Panc1 (cell line): ENCODE results near the gene GCN1. TPM values are rescaled to one million over a fixed set of nuclear protein-coding genes. Genes with fewer than 3 reads are reported as not detected.

Experiments used
- ATAC-seq: fragments of 200-7000 bp; cut with Tn5 transposase; 2 replicates; pipeline ENCODE4 v1.9.1; 2020; ENCODE audit warnings: mild to moderate bottlenecking, moderate library complexity
- BruUV-seq: library from RNA; stranded (reverse); fragments of 400-500 nt; replicated peaks from 2 replicates; lab custom pipeline; 2021; lab: Mats Ljungman, UMichigan
- CTCF ChIA-PET: fragments of 300-600 bp; sonication (Branson Sonifier 250); formaldehyde crosslinking; loops from one replicate; lab custom pipeline; 2022; ENCODE audit warnings: antibody characterized with exemption; lab: Charles Lee
- POLR2A ChIA-PET: fragments of 300-600 bp; sonication (Branson Sonifier 250); formaldehyde crosslinking; loops from one replicate; lab custom pipeline; 2022; ENCODE audit warnings: antibody characterized with exemption; lab: Charles Lee
- DNase-seq: peaks from one replicate; pipeline ENCODE4 v3.0.0-alpha.2; 2010; ENCODE audit warnings: low read depth, low spot score
- H3K27ac ChIP-seq: 2 replicates; pipeline ENCODE4 v1.5.1; 2011; ENCODE audit warnings: mild to moderate bottlenecking, low read length, inconsistent platforms
- H3K27me3 ChIP-seq: fragments of 200-500 bp; sonication (Bioruptor generic); 2 replicates; pipeline ENCODE4 v1.6.0; 2014; ENCODE audit warnings: low read length, inconsistent platforms; ENCODE audit not compliant: control insufficient read depth, insufficient read depth
- H3K36me3 ChIP-seq: fragments of 200-500 bp; sonication (Bioruptor generic); 2 replicates; pipeline ENCODE4 v1.5.1; 2014; ENCODE audit warnings: inconsistent platforms, mild to moderate bottlenecking, low read length, moderate library complexity; ENCODE audit not compliant: control insufficient read depth, insufficient read depth
- H3K4me1 ChIP-seq: 2 replicates; pipeline ENCODE4 v1.5.1; 2011; ENCODE audit warnings: inconsistent platforms, mild to moderate bottlenecking, low read length, moderate library complexity; ENCODE audit not compliant: control insufficient read depth, insufficient read depth
- H3K4me3 ChIP-seq, 2 experiments: 2 replicates each; pipeline ENCODE4 v1.5.1; 2011 to 2012; ENCODE audit warnings: low read depth in 2 of 2, low read length in 2 of 2, mild to moderate bottlenecking in 2 of 2, inconsistent platforms in 1 of 2, moderate library complexity in 1 of 2
- H3K9me3 ChIP-seq: fragments of 200-500 bp; sonication (Bioruptor generic); 2 replicates; pipeline ENCODE4 v1.5.1; 2014; ENCODE audit warnings: low read depth, mild to moderate bottlenecking, inconsistent platforms, low read length, moderate library complexity; ENCODE audit not compliant: control insufficient read depth, insufficient read depth
- CTCF ChIP-seq: fragments of 450-650 bp; IDR thresholded peaks from 2 replicates; pipeline ENCODE4 v1.5.1; 2017; ENCODE audit warnings: mild to moderate bottlenecking
- POLR2AphosphoS5 ChIP-seq: IDR thresholded peaks from 2 replicates; pipeline ENCODE4 v1.6.1; 2012; ENCODE audit warnings: mild to moderate bottlenecking, low read depth, low read length, moderate library complexity
- REST ChIP-seq, 2 experiments: IDR thresholded peaks; 2 replicates each; pipeline ENCODE4 v1.6.1; 2011 to 2012; ENCODE audit warnings: low read depth in 2 of 2, control low read depth in 1 of 2, low read length in 1 of 2, mild to moderate bottlenecking in 1 of 2, moderate library complexity in 1 of 2; ENCODE audit not compliant: insufficient read depth in 1 of 2
- SIN3A ChIP-seq: IDR thresholded peaks from 2 replicates; pipeline ENCODE4 v1.6.1; 2012; ENCODE audit warnings: low read depth, mild to moderate bottlenecking, low read length, moderate library complexity, borderline replicate concordance; ENCODE audit not compliant: insufficient read depth
- TCF7L2 ChIP-seq: IDR thresholded peaks from 2 replicates; pipeline ENCODE4 v1.6.1; 2011; ENCODE audit warnings: mild to moderate bottlenecking, low read depth, low read length, inconsistent platforms
- in situ Hi-C: cut with HindIII; loops from 2 replicates; pipeline ENCODE4 v1.10.0; 2016; ENCODE audit warnings: low sequenced_read_pairs, low pct_unique_long_range_greater_than_20kb
- intact Hi-C: fragments of 100-400 bp; cut with micrococcal nuclease; formaldehyde crosslinking; loops from one replicate; pipeline ENCODE4 v1.10.0; 2022; ENCODE audit not compliant: unreplicated experiment
- total RNA-seq: library from RNA; stranded (reverse); gene quantifications from one replicate; pipeline ENCODE4 v1.2.1, GENCODE V29; 2021; ENCODE audit not compliant: unreplicated experiment

The GCN1 gene
- total RNA-seq, 1 experiment from 2014 or later = 175 TPM

DNA sequence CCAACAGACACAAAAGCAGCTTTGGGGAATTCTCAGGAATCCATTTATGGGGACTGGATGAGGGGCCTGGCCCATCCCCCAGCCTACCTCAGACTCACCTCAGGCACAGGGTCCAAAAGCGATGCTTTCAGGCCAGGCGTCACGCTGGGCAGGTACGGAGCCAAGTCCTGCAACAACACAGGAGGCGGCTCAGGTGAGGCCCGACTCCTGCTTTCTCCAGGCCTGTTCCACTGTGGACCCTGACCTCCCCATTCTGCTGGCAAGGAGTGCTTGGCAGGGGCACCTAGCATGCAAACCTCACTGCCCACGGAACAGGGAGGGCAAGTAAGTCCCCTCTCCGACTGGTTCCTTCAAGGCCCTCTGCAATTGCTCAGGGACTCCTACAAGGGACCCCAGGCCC lies 49.4 kb downstream of the GCN1 start:
- ChIA-PET CTCF (no interaction called here), POLR2A (no interaction called here)
- TF ChIP-seq REST (IDR thresholded peaks at IDR 0.05; ENCODE audit: insufficient read depth in 1 of 2, low read depth in 2 of 2, low read length in 1 of 2) (no peak), POLR2AphosphoS5 (no peak), TCF7L2 (no peak), CTCF (no peak), SIN3A (no peak)
- intact Hi-C loops = no loop called here
- no peak overlapping the region for H3K27ac ChIP-seq
- in situ Hi-C loops = no loop called here
- DNase-seq (no peak), ATAC-seq (no peak)
- H3K36me3 ChIP-seq = peaks cover 33% of the 10 kb centered on the region
- no peaks in the 10 kb centered on the region for H3K27me3 ChIP-seq
- no peaks in the 10 kb centered on the region for H3K4me1 ChIP-seq
- no peak overlapping the region for H3K4me3 ChIP-seq
- no TSS peak for BruUV-seq
- H3K9me3 ChIP-seq = no peaks in the 10 kb centered on the region

GRCh38 chr12:120144215-120144614 lies 50.3 kb downstream of the GCN1 start:
- Histone ChIP-seq H3K27me3 (no peaks in the 10 kb centered on the region), H3K27ac (no peak overlapping the region), H3K9me3 (no peaks in the 10 kb centered on the region), H3K4me1 (no peaks in the 10 kb centered on the region), H3K4me3 (no peak overlapping the region), H3K36me3 (peaks cover 28% of the 10 kb centered on the region)
- intact Hi-C loops = no loop called here
- POLR2A ChIA-PET = no interaction called here
- ATAC-seq (no peak), DNase-seq (no peak)
- BruUV-seq = no TSS peak
- in situ Hi-C loops = no loop called here
- no peak for TF ChIP-seq SIN3A
- no peak for TF ChIP-seq TCF7L2
- TF ChIP-seq REST (IDR thresholded peaks at IDR 0.05; ENCODE audit: insufficient read depth in 1 of 2, low read depth in 2 of 2, low read length in 1 of 2) = no peak
- no peak for TF ChIP-seq CTCF
- TF ChIP-seq POLR2AphosphoS5 = no peak
- CTCF ChIA-PET = interaction anchor here (0.6 kb wide), 1 partner anchor 158 kb away, joined by 3 read pairs; the partner anchor contains the start of gene SIRT4
